Measurements from ENCODE around the gene ADGRF3. TPM values are rescaled to one million over a fixed set of nuclear protein-coding genes. Genes with fewer than 3 reads are reported as not detected.

Gene ADGRF3
- total RNA-seq, 1 experiment from 2014 or later, result 0.09 TPM

DNA sequence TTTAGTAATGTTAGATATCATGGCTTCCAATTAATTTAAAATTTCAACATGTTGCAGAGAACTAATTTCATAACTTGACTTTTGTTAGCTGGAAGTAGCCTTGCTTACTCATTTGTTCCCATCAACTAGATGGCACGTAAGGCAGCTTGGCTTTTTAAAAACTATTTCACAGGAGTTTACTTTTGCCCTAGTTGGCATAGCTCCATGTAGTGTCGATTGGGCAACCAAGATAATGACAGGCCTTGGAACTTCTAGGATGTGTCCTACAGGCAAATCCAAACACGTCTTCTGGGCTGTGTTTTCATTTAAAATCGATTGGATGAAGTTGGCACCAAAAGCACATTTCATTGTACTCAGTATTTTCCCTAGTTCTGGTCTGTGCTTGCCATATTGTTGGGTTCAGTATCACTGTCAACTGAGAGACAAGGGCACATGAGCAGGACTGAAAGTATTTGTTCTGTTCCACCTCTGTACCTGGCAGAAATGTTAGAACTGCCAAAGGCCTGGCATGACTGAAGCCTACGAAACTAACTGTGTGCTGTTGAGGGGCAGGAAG, 72.5 kb downstream of the ADGRF3 start:
- no peak overlapping the region for H3K23ac ChIP-seq (ENCODE audit: insufficient read length, low read depth, low read length)
- no peaks in the 10 kb centered on the region for H3K4me1 Mint-ChIP-seq
- H3K23me2 ChIP-seq (ENCODE audit: insufficient read length, low read depth, low read length, poor library complexity, severe bottlenecking), result no peaks in the 10 kb centered on the region
- H3K27me3 ChIP-seq (ENCODE audit: insufficient read depth, low read length), result no peaks in the 10 kb centered on the region
- no peak overlapping the region for H2BK20ac ChIP-seq (ENCODE audit: low read depth, low read length, poor library complexity, severe bottlenecking)
- no peak overlapping the region for H2AK5ac ChIP-seq (ENCODE audit: insufficient read length, low read length)
- no peaks in the 10 kb centered on the region for H4K20me1 ChIP-seq (ENCODE audit: control insufficient read depth, insufficient read depth, insufficient read length)
- WGBS (ENCODE audit: extremely low coverage, insufficient read length, low lambda C conversion rate), result no CpG with 5 or more reads among the region's 5 CpGs
- H2BK12ac ChIP-seq (ENCODE audit: insufficient read length, low read depth, low read length), result no peak overlapping the region
- no peak overlapping the region for H3K14ac ChIP-seq (ENCODE audit: insufficient read depth, low read length)
- H3K4ac ChIP-seq (ENCODE audit: low read depth, low read length), result no peak overlapping the region
- no peak overlapping the region for H2BK15ac ChIP-seq (ENCODE audit: low read depth, low read length)
- no peak overlapping the region for H4K91ac ChIP-seq (ENCODE audit: insufficient read length, low read depth, low read length)
- no peak overlapping the region for H2BK5ac ChIP-seq (ENCODE audit: insufficient read length, low read length)
- no peak overlapping the region for H4K8ac ChIP-seq (replicated peaks; ENCODE audit: insufficient read length, low read depth, low read length)
- no peaks in the 10 kb centered on the region for H3K79me2 ChIP-seq (ENCODE audit: insufficient read depth, low read length)
- TF ChIP-seq, protein P1, sequence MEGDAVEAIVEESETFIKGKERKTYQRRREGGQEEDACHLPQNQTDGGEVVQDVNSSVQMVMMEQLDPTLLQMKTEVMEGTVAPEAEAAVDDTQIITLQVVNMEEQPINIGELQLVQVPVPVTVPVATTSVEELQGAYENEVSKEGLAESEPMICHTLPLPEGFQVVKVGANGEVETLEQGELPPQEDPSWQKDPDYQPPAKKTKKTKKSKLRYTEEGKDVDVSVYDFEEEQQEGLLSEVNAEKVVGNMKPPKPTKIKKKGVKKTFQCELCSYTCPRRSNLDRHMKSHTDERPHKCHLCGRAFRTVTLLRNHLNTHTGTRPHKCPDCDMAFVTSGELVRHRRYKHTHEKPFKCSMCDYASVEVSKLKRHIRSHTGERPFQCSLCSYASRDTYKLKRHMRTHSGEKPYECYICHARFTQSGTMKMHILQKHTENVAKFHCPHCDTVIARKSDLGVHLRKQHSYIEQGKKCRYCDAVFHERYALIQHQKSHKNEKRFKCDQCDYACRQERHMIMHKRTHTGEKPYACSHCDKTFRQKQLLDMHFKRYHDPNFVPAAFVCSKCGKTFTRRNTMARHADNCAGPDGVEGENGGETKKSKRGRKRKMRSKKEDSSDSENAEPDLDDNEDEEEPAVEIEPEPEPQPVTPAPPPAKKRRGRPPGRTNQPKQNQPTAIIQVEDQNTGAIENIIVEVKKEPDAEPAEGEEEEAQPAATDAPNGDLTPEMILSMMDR (conservative IDR thresholded peaks at IDR 0.05), result no peak
- H3K4me3 Mint-ChIP-seq, result no peak overlapping the region
- no peaks in the 10 kb centered on the region for H3K4me1 ChIP-seq (ENCODE audit: insufficient read depth, low read length)
- no peaks in the 10 kb centered on the region for H3K79me1 ChIP-seq (ENCODE audit: insufficient read depth, low read depth, low read length, poor library complexity, severe bottlenecking)
- no peak overlapping the region for H3K4me2 ChIP-seq (ENCODE audit: insufficient read depth, insufficient read length, low read length)
- no peak overlapping the region for H2BK120ac ChIP-seq (ENCODE audit: low read depth, low read length, poor library complexity, severe bottlenecking)
- no peaks in the 10 kb centered on the region for H3K9me3 ChIP-seq (ENCODE audit: control insufficient read depth, low read depth, low read length)
- H3K36me3 Mint-ChIP-seq (ENCODE audit: insufficient read depth in 1 of 3, low read depth in 3 of 3), result peaks cover 2 to 14% (median 8%) of the 10 kb centered on the region in 3 experiments; a peak in 5 of 7 replicates
- no peak overlapping the region for H4K5ac ChIP-seq (ENCODE audit: insufficient read length, low read depth, low read length)
- no peak overlapping the region for H2AFZ ChIP-seq (ENCODE audit: low read length)
- H3K9ac ChIP-seq (ENCODE audit: extremely low read depth, insufficient read length, low read length), result no peak overlapping the region
- no peaks in the 10 kb centered on the region for H3K9me3 Mint-ChIP-seq
- no peaks in the 10 kb centered on the region for H3K27me3 Mint-ChIP-seq (ENCODE audit: low read depth)
- DNase-seq, result no peak
- no peak overlapping the region for H3K18ac ChIP-seq (ENCODE audit: insufficient read length, low read depth, low read length)
- H3K56ac ChIP-seq (ENCODE audit: insufficient read length, low read depth, low read length), result no peak overlapping the region
- no peak overlapping the region for H3K27ac Mint-ChIP-seq
- H3K27ac ChIP-seq (ENCODE audit: insufficient read length, low read depth, low read length), result no peak overlapping the region
- H3T11ph ChIP-seq (ENCODE audit: low read length), result no peak overlapping the region

Data from H9 (cell line).